HEK293 (cell line): ENCODE results near the gene WDR47.

Experiments used
- KLF16 ChIP-seq: fragments of 450-650 bp; formaldehyde crosslinking; IDR thresholded peaks from 2 replicates; pipeline ENCODE4 v1.5.1; 2017; ENCODE audit warnings: missing biosample characterization, missing genetic modification characterization
- RBAK ChIP-seq: fragments of 450-650 bp; formaldehyde crosslinking; IDR thresholded peaks from 2 replicates; pipeline ENCODE4 v1.5.1; 2016; ENCODE audit warnings: missing biosample characterization, missing genetic modification characterization
- SCRT1 ChIP-seq: fragments of 450-650 bp; formaldehyde crosslinking; IDR thresholded peaks from 2 replicates; pipeline ENCODE4 v1.5.1; 2016; ENCODE audit warnings: missing biosample characterization, missing genetic modification characterization, borderline replicate concordance
- SP2 ChIP-seq: fragments of 450-650 bp; formaldehyde crosslinking; IDR thresholded peaks from 2 replicates; pipeline ENCODE4 v1.5.1; 2016; ENCODE audit warnings: missing biosample characterization, missing genetic modification characterization
- SP7 ChIP-seq: fragments of 450-650 bp; formaldehyde crosslinking; IDR thresholded peaks from 2 replicates; pipeline ENCODE4 v1.5.1; 2016; ENCODE audit warnings: missing biosample characterization, missing genetic modification characterization
- YY1 ChIP-seq: fragments of 450-650 bp; formaldehyde crosslinking; IDR thresholded peaks from 2 replicates; pipeline ENCODE4 v1.5.1; 2018; ENCODE audit warnings: missing biosample characterization, missing genetic modification characterization
- ZIC2 ChIP-seq: fragments of 450-650 bp; formaldehyde crosslinking; IDR thresholded peaks from 2 replicates; pipeline ENCODE4 v1.5.1; 2016; ENCODE audit warnings: missing biosample characterization, missing genetic modification characterization
- ZNF112 ChIP-seq: fragments of 450-650 bp; formaldehyde crosslinking; IDR thresholded peaks from 2 replicates; pipeline ENCODE4 v1.5.0; 2017; ENCODE audit warnings: missing biosample characterization, missing genetic modification characterization
- ZNF174 ChIP-seq: fragments of 450-650 bp; formaldehyde crosslinking; IDR thresholded peaks from 2 replicates; pipeline ENCODE4 v1.5.0; 2017; ENCODE audit warnings: missing biosample characterization, mild to moderate bottlenecking, missing genetic modification characterization
- ZNF202 ChIP-seq: fragments of 450-650 bp; formaldehyde crosslinking; IDR thresholded peaks from 2 replicates; pipeline ENCODE4 v1.5.1; 2016; ENCODE audit warnings: missing biosample characterization, missing genetic modification characterization, borderline replicate concordance
- ZNF274 ChIP-seq, 2 experiments: fragments of 200-500 bp in 1 of 2; fragments of 450-650 bp in 1 of 2; sonication (Bioruptor generic) in 1 of 2; formaldehyde crosslinking in 1 of 2; IDR thresholded peaks; 2 replicates each; pipeline versions ENCODE4 v1.5.1 to v1.6.1; 2014 to 2016; ENCODE audit warnings: borderline replicate concordance in 1 of 2, inconsistent platforms in 1 of 2, low read length in 1 of 2, missing biosample characterization in 1 of 2, missing genetic modification characterization in 1 of 2
- ZNF324 ChIP-seq: fragments of 450-650 bp; formaldehyde crosslinking; IDR thresholded peaks from 2 replicates; pipeline ENCODE4 v1.5.1; 2016; ENCODE audit warnings: missing biosample characterization, missing genetic modification characterization
- ZNF416 ChIP-seq: fragments of 450-650 bp; formaldehyde crosslinking; IDR thresholded peaks from 2 replicates; pipeline ENCODE4 v1.5.1; 2016; ENCODE audit warnings: missing biosample characterization, missing genetic modification characterization
- ZNF423 ChIP-seq: fragments of 450-650 bp; formaldehyde crosslinking; IDR thresholded peaks from 2 replicates; pipeline ENCODE4 v1.5.1; 2016; ENCODE audit warnings: missing biosample characterization, missing genetic modification characterization
- ZNF600 ChIP-seq: fragments of 450-650 bp; formaldehyde crosslinking; IDR thresholded peaks from 2 replicates; pipeline ENCODE4 v1.5.1; 2016; ENCODE audit warnings: missing biosample characterization, missing genetic modification characterization
- ZXDB ChIP-seq: fragments of 450-650 bp; formaldehyde crosslinking; IDR thresholded peaks from 2 replicates; pipeline ENCODE4 v1.5.1; 2016; ENCODE audit warnings: missing biosample characterization, missing genetic modification characterization
- TF ChIP-seq, protein P1 (sequence below): fragments of 450-650 bp; formaldehyde crosslinking; conservative IDR thresholded peaks from 2 replicates; pipeline ENCODE4 v1.5.1; 2016; ENCODE audit warnings: low read depth, missing biosample characterization, missing genetic modification characterization
- TF ChIP-seq, protein P2 (sequence below): fragments of 450-650 bp; formaldehyde crosslinking; IDR thresholded peaks from 2 replicates; pipeline ENCODE4 v1.5.1; 2016; ENCODE audit warnings: missing biosample characterization, missing genetic modification characterization
- TF ChIP-seq, protein P3 (sequence below): sonication (generic); formaldehyde crosslinking; IDR thresholded peaks from 2 replicates; pipeline ENCODE4 v1.8.1; 2022; ENCODE audit warnings: mild to moderate bottlenecking, moderate library complexity, missing genetic modification reagents
- TF ChIP-seq, protein P4 (sequence below): IDR thresholded peaks from 2 replicates; pipeline ENCODE4 v1.6.1; 2011; ENCODE audit warnings: mild to moderate bottlenecking, low read depth, low read length, borderline replicate concordance
- TF ChIP-seq, protein P5 (sequence below): fragments of 450-650 bp; formaldehyde crosslinking; IDR thresholded peaks from 2 replicates; pipeline ENCODE4 v1.5.1; 2016; ENCODE audit warnings: missing biosample characterization, missing genetic modification characterization
- TF ChIP-seq, protein P6 (sequence below): fragments of 450-650 bp; formaldehyde crosslinking; IDR thresholded peaks from 2 replicates; pipeline ENCODE4 v1.5.1; 2016; ENCODE audit warnings: missing biosample characterization, missing genetic modification characterization
- TF ChIP-seq, protein P7 (sequence below): fragments of 450-650 bp; formaldehyde crosslinking; IDR thresholded peaks from 2 replicates; pipeline ENCODE4 v1.5.1; 2016; ENCODE audit warnings: missing biosample characterization, missing genetic modification characterization, low read depth
- TF ChIP-seq, protein P8 (sequence below): fragments of 450-650 bp; formaldehyde crosslinking; optimal IDR thresholded peaks from 2 replicates; pipeline ENCODE3; 2016; ENCODE audit warnings: missing biosample characterization, mild to moderate bottlenecking, missing genetic modification characterization

Gene WDR47

DNA sequence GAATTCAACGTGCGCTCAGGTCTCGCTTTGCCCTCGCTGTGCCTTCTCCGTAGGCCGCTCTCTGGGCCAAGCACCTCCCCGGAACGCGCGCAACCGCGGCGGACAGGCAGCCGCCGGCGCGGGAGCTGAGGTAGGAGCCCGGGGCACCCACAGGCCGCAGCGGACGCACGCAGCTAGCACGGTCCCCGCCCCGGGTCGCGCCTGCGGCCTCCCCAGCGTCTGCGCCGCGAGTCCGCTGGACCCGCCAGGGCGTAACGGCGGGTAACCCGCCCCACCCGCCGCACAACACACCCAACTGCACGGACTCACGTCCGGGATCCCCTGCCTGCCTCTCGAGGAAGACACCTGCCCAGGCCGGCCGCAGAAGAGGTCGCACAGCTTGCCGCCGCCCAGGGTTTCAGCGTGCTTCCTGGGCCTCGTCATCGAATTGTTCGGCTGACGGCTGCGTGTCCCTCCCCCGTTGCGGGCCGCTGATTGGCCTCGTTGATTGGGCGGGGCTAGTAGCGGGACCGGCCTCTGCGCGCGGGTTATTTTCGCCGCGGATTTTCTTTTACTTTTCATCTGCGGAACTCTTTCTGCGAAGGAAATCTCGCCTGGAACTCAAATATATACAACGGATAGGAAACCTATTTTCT is 78.7 kb downstream of the WDR47 start, which contains the start of gene CLCC1 (continued):
- TF ChIP-seq ZNF600 (tag by site-specific recombination) (peak; percentile 60), ZNF202 (tag by site-specific recombination) (no peak), SCRT1 (no peak), YY1 (tag by site-specific recombination) (peak; percentile 39; the same call in 1 of the 2 replicates), ZNF423 (peak; percentile 54), ZIC2 (peak; percentile 98), ZNF416 (tag by site-specific recombination) (no peak), ZNF174 (no peak), SP7 (tag by site-specific recombination) (peak; percentile 74), ZNF112 (tag by site-specific recombination) (no peak), SP2 (peak; percentile 94), ZNF324 (0 out of 2 replicates have a peak, but pooled peaks have one; percentile 36), RBAK (tag by site-specific recombination) (no peak), ZNF274 (IDR thresholded peaks at IDR 0.05; ENCODE audit: low read length) (no peak), ZNF274 (tag by site-specific recombination; IDR thresholded peaks at IDR 0.05; ENCODE audit: borderline replicate concordance) (no peak), ZXDB (peak; percentile 85), KLF16 (tag by site-specific recombination) (peak; percentile 60)
- TF ChIP-seq, protein P1, sequence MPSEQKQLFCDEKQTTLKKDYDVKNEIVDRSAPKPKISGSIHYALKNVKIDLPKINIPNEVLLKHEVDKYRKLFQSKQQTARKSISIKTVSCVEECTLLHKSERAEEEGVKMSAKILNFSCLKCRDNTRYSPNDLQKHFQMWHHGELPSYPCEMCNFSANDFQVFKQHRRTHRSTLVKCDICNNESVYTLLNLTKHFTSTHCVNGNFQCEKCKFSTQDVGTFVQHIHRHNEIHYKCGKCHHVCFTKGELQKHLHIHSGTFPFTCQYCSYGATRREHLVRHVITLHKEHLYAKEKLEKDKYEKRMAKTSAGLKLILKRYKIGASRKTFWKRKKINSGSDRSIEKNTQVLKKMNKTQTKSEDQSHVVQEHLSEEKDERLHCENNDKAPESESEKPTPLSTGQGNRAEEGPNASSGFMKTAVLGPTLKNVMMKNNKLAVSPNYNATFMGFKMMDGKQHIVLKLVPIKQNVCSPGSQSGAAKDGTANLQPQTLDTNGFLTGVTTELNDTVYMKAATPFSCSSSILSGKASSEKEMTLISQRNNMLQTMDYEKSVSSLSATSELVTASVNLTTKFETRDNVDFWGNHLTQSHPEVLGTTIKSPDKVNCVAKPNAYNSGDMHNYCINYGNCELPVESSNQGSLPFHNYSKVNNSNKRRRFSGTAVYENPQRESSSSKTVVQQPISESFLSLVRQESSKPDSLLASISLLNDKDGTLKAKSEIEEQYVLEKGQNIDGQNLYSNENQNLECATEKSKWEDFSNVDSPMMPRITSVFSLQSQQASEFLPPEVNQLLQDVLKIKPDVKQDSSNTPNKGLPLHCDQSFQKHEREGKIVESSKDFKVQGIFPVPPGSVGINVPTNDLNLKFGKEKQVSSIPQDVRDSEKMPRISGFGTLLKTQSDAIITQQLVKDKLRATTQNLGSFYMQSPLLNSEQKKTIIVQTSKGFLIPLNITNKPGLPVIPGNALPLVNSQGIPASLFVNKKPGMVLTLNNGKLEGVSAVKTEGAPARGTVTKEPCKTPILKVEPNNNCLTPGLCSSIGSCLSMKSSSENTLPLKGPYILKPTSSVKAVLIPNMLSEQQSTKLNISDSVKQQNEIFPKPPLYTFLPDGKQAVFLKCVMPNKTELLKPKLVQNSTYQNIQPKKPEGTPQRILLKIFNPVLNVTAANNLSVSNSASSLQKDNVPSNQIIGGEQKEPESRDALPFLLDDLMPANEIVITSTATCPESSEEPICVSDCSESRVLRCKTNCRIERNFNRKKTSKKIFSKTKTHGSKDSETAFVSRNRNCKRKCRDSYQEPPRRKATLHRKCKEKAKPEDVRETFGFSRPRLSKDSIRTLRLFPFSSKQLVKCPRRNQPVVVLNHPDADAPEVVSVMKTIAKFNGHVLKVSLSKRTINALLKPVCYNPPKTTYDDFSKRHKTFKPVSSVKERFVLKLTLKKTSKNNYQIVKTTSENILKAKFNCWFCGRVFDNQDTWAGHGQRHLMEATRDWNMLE (tag by site-specific recombination) = no peak; the same call in 1 of the 2 replicates
- TF ChIP-seq, protein P2, sequence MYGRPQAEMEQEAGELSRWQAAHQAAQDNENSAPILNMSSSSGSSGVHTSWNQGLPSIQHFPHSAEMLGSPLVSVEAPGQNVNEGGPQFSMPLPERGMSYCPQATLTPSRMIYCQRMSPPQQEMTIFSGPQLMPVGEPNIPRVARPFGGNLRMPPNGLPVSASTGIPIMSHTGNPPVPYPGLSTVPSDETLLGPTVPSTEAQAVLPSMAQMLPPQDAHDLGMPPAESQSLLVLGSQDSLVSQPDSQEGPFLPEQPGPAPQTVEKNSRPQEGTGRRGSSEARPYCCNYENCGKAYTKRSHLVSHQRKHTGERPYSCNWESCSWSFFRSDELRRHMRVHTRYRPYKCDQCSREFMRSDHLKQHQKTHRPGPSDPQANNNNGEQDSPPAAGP = peak; percentile 77; the same call in 1 of the 2 replicates
- TF ChIP-seq, protein P3, sequence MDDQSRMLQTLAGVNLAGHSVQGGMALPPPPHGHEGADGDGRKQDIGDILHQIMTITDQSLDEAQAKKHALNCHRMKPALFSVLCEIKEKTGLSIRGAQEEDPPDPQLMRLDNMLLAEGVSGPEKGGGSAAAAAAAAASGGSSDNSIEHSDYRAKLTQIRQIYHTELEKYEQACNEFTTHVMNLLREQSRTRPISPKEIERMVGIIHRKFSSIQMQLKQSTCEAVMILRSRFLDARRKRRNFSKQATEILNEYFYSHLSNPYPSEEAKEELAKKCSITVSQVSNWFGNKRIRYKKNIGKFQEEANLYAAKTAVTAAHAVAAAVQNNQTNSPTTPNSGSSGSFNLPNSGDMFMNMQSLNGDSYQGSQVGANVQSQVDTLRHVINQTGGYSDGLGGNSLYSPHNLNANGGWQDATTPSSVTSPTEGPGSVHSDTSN (CRISPR knock-in tag) = peak; percentile 94
- TF ChIP-seq, protein P4, sequence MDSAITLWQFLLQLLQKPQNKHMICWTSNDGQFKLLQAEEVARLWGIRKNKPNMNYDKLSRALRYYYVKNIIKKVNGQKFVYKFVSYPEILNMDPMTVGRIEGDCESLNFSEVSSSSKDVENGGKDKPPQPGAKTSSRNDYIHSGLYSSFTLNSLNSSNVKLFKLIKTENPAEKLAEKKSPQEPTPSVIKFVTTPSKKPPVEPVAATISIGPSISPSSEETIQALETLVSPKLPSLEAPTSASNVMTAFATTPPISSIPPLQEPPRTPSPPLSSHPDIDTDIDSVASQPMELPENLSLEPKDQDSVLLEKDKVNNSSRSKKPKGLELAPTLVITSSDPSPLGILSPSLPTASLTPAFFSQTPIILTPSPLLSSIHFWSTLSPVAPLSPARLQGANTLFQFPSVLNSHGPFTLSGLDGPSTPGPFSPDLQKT = no peak
- TF ChIP-seq, protein P5, sequence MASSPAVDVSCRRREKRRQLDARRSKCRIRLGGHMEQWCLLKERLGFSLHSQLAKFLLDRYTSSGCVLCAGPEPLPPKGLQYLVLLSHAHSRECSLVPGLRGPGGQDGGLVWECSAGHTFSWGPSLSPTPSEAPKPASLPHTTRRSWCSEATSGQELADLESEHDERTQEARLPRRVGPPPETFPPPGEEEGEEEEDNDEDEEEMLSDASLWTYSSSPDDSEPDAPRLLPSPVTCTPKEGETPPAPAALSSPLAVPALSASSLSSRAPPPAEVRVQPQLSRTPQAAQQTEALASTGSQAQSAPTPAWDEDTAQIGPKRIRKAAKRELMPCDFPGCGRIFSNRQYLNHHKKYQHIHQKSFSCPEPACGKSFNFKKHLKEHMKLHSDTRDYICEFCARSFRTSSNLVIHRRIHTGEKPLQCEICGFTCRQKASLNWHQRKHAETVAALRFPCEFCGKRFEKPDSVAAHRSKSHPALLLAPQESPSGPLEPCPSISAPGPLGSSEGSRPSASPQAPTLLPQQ = peak; percentile 91
- TF ChIP-seq, protein P6, sequence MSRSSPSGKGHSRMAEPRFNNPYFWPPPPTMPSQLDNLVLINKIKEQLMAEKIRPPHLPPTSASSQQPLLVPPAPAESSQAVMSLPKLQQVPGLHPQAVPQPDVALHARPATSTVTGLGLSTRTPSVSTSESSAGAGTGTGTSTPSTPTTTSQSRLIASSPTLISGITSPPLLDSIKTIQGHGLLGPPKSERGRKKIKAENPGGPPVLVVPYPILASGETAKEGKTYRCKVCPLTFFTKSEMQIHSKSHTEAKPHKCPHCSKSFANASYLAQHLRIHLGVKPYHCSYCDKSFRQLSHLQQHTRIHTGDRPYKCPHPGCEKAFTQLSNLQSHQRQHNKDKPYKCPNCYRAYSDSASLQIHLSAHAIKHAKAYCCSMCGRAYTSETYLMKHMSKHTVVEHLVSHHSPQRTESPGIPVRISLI (tag by site-specific recombination) = peak; percentile 87; the same call in 1 of the 2 replicates
- TF ChIP-seq, protein P7, sequence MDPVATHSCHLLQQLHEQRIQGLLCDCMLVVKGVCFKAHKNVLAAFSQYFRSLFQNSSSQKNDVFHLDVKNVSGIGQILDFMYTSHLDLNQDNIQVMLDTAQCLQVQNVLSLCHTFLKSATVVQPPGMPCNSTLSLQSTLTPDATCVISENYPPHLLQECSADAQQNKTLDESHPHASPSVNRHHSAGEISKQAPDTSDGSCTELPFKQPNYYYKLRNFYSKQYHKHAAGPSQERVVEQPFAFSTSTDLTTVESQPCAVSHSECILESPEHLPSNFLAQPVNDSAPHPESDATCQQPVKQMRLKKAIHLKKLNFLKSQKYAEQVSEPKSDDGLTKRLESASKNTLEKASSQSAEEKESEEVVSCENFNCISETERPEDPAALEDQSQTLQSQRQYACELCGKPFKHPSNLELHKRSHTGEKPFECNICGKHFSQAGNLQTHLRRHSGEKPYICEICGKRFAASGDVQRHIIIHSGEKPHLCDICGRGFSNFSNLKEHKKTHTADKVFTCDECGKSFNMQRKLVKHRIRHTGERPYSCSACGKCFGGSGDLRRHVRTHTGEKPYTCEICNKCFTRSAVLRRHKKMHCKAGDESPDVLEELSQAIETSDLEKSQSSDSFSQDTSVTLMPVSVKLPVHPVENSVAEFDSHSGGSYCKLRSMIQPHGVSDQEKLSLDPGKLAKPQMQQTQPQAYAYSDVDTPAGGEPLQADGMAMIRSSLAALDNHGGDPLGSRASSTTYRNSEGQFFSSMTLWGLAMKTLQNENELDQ = no peak
- TF ChIP-seq, protein P8, sequence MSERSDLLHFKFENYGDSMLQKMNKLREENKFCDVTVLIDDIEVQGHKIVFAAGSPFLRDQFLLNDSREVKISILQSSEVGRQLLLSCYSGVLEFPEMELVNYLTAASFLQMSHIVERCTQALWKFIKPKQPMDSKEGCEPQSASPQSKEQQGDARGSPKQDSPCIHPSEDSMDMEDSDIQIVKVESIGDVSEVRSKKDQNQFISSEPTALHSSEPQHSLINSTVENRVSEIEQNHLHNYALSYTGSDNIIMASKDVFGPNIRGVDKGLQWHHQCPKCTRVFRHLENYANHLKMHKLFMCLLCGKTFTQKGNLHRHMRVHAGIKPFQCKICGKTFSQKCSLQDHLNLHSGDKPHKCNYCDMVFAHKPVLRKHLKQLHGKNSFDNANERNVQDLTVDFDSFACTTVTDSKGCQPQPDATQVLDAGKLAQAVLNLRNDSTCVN (tag by site-specific recombination) = peak; percentile 98
